Parathyroid adenoma (tissue), 2 donors: ENCODE measurements around the gene MRPL41.

Experiments
- H2AFZ ChIP-seq: fragments of 300-600 bp; sonication (generic); one replicate; pipeline ENCODE4 v1.7.0; 2017; ENCODE audit warnings: antibody characterized with exemption, mild to moderate bottlenecking
- H3K27ac ChIP-seq: fragments of 300-600 bp; sonication (generic); one replicate; pipeline ENCODE4 v1.7.0; 2017
- H3K27me3 ChIP-seq: fragments of 300-600 bp; sonication (generic); one replicate; pipeline ENCODE4 v1.7.0; 2017; ENCODE audit warnings: low read length; ENCODE audit not compliant: control insufficient read depth, insufficient read depth
- H3K36me3 ChIP-seq: fragments of 300-600 bp; sonication (generic); one replicate; pipeline ENCODE4 v1.7.0; 2017; ENCODE audit warnings: low read length; ENCODE audit not compliant: control insufficient read depth, insufficient read depth
- H3K4me1 ChIP-seq: fragments of 300-600 bp; sonication (generic); one replicate; pipeline ENCODE4 v1.7.0; 2017; ENCODE audit warnings: control low read depth
- H3K4me2 ChIP-seq: fragments of 300-600 bp; sonication (generic); one replicate; pipeline ENCODE4 v1.7.0; 2017; ENCODE audit warnings: low read length
- H3K4me3 ChIP-seq: fragments of 300-600 bp; sonication (generic); one replicate; pipeline ENCODE4 v1.7.0; 2017; ENCODE audit warnings: low read depth, low read length
- H3K79me2 ChIP-seq: fragments of 300-600 bp; sonication (generic); one replicate; pipeline ENCODE4 v1.7.0; 2017; ENCODE audit warnings: control low read depth
- H3K9ac ChIP-seq: fragments of 300-600 bp; sonication (generic); one replicate; pipeline ENCODE4 v1.7.0; 2017; ENCODE audit warnings: mild to moderate bottlenecking
- H3K9me3 ChIP-seq: fragments of 300-600 bp; sonication (generic); one replicate; pipeline ENCODE4 v1.7.0; 2017; ENCODE audit warnings: low read length; ENCODE audit not compliant: control insufficient read depth
- TF ChIP-seq, protein P1 (sequence below): fragments of 300-600 bp; sonication (generic); IDR thresholded peaks from one replicate; pipeline ENCODE4 v1.7.0; 2017; ENCODE audit warnings: antibody characterized with exemption, mild to moderate bottlenecking
- donor health status: primary hyperparathyroidism.

Gene MRPL41

GRCh38 chr9:137569609-137570203 lies 18.0 kb downstream of the MRPL41 start:
- H3K4me2 ChIP-seq = no peak overlapping the region
- no peak overlapping the region for H2AFZ ChIP-seq
- H3K79me2 ChIP-seq = peaks cover 8% of the 10 kb centered on the region
- TF ChIP-seq, protein P1, sequence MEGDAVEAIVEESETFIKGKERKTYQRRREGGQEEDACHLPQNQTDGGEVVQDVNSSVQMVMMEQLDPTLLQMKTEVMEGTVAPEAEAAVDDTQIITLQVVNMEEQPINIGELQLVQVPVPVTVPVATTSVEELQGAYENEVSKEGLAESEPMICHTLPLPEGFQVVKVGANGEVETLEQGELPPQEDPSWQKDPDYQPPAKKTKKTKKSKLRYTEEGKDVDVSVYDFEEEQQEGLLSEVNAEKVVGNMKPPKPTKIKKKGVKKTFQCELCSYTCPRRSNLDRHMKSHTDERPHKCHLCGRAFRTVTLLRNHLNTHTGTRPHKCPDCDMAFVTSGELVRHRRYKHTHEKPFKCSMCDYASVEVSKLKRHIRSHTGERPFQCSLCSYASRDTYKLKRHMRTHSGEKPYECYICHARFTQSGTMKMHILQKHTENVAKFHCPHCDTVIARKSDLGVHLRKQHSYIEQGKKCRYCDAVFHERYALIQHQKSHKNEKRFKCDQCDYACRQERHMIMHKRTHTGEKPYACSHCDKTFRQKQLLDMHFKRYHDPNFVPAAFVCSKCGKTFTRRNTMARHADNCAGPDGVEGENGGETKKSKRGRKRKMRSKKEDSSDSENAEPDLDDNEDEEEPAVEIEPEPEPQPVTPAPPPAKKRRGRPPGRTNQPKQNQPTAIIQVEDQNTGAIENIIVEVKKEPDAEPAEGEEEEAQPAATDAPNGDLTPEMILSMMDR = no peak
- H3K9me3 ChIP-seq = no peaks in the 10 kb centered on the region
- H3K27me3 ChIP-seq = no peaks in the 10 kb centered on the region
- no peak overlapping the region for H3K27ac ChIP-seq
- H3K4me1 ChIP-seq = no peaks in the 10 kb centered on the region
- no peaks in the 10 kb centered on the region for H3K36me3 ChIP-seq
- no peak overlapping the region for H3K9ac ChIP-seq
- no peak overlapping the region for H3K4me3 ChIP-seq

DNA sequence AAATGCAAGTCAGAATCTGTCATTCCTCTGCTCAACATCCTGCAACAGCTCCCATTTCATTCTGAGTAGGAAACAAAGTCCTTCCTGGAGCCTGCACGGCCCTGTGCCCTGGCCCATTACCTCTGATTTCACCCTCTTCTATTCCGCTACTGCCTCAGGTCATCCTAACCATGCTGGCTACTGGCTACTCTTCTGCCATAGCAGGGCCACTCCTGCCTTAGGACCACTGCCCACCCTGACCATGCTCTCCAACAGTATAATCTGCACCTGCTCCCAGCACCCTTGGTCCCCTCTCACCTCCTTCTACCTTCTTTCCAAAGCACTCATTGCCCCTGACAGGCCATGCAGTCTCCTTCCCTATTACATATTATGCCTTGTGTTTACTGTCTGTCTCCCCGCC lies 18.9 kb downstream of the MRPL41 start:
- Histone ChIP-seq H2AFZ (no peak overlapping the region), H3K9ac (no peak overlapping the region), H3K4me1 (no peaks in the 10 kb centered on the region), H3K9me3 (no peaks in the 10 kb centered on the region), H3K27ac (no peak overlapping the region), H3K79me2 (peaks cover 8% of the 10 kb centered on the region), H3K4me3 (no peak overlapping the region), H3K36me3 (no peaks in the 10 kb centered on the region), H3K4me2 (no peak overlapping the region), H3K27me3 (no peaks in the 10 kb centered on the region)
- TF ChIP-seq, protein P1 = no peak

DNA sequence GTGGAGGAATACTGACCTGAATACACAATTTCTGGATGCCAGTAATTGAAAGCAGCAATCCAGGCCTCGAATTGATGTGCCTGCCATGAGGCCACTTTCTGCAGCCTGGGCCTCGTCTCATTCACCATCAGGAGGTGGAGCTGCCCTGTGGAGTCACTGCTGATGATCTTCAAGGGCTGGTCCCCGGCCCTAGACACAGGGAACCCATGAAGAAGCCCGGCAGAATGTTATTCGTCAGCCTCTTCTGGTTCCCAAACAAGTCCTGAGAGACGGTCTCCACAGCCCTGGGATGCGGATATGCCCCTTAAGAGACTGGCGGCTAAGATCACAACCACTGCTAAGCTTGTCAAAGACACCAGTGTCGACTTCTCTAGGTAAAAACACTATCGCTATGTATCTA lies 22.5 kb downstream of the MRPL41 start:
- Histone ChIP-seq H3K27me3 (no peaks in the 10 kb centered on the region), H2AFZ (no peak overlapping the region), H3K9ac (no peak overlapping the region), H3K27ac (no peak overlapping the region), H3K4me3 (no peak overlapping the region), H3K4me2 (no peak overlapping the region), H3K9me3 (no peaks in the 10 kb centered on the region), H3K79me2 (peaks cover 17% of the 10 kb centered on the region), H3K36me3 (no peaks in the 10 kb centered on the region), H3K4me1 (no peaks in the 10 kb centered on the region)
- TF ChIP-seq, protein P1 = no peak

DNA sequence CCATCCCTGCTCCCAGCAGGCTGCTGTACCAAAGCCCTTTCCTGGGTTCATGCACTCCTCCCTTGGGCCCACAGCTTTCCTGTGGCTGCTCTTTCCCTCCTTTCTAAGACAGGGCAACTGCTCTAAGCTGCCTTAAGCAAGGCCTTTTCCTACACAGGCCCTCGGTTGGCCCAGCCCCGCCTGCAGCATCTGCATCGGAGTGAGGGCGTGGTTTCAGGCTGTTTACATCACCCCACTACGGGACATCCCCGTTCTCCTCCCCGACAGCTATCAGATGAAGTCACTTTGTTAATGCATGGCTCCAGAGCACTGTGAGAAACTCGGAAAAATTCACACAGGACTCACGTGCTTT lies 23.7 kb downstream of the MRPL41 start:
- Histone ChIP-seq H3K36me3 (no peaks in the 10 kb centered on the region), H3K4me2 (no peak overlapping the region), H3K27ac (no peak overlapping the region), H3K79me2 (peaks cover 14% of the 10 kb centered on the region), H2AFZ (no peak overlapping the region), H3K4me1 (no peaks in the 10 kb centered on the region), H3K27me3 (no peaks in the 10 kb centered on the region), H3K4me3 (no peak overlapping the region), H3K9ac (no peak overlapping the region), H3K9me3 (no peaks in the 10 kb centered on the region)
- TF ChIP-seq, protein P1 = no peak

- H3K4me1 ChIP-seq = no peaks in the 10 kb centered on the region
- TF ChIP-seq, protein P1 = no peak
- H3K4me3 ChIP-seq = no peak overlapping the region
- no peak overlapping the region for H3K27ac ChIP-seq
- peaks cover 14% of the 10 kb centered on the region for H3K79me2 ChIP-seq
- no peaks in the 10 kb centered on the region for H3K9me3 ChIP-seq
- H3K4me2 ChIP-seq = no peak overlapping the region
- no peaks in the 10 kb centered on the region for H3K27me3 ChIP-seq
- no peak overlapping the region for H2AFZ ChIP-seq
- H3K9ac ChIP-seq = no peak overlapping the region
- H3K36me3 ChIP-seq = no peaks in the 10 kb centered on the region
Measured at GRCh38 chr9:137575716-137576411, 24.2 kb downstream of the MRPL41 start.
